GM21717 (cell line): ENCODE results near the gene RELT.

Source experiments
- ATAC-seq: cut with Tn5 transposase; IDR thresholded peaks from one replicate; pipeline ENCODE4 v1.9.1; 2021; ENCODE audit warnings: mild to moderate bottlenecking, moderate library complexity; ENCODE audit not compliant: unreplicated experiment

RELT gene

GRCh38 chr11:73347067-73347466 is 29.1 kb upstream of the RELT start:
- no peak for ATAC-seq

- ATAC-seq: no peak
These were observed 27.4 kb upstream of the RELT start for GRCh38 chr11:73348838-73349237.

- no peak for ATAC-seq
These were observed 26.6 kb upstream of the RELT start for GRCh38 chr11:73349633-73350032.

GRCh38 chr11:73350908-73351636 is 25.1 kb upstream of the RELT start:
- ATAC-seq: no peak

DNA sequence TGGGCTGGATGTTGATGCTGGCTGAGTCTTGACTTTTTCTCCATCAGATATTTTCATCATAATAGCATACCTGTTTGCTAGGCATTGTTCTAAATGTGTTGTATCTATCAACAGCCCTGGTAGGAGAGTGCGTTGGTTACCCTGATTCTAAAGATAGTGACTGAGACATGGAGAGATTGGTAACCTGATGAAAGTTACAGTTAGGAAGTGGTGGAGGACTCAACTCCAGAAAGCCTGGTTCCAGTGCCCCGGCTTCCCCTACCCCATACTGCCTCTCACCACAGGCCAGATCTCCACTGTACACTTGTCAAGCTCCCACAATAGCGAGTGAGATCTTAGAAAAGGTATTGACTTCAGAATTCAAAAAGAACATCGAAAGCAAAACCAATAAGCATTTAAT is 22.8 kb upstream of the RELT start:
- ATAC-seq: no peak

DNA sequence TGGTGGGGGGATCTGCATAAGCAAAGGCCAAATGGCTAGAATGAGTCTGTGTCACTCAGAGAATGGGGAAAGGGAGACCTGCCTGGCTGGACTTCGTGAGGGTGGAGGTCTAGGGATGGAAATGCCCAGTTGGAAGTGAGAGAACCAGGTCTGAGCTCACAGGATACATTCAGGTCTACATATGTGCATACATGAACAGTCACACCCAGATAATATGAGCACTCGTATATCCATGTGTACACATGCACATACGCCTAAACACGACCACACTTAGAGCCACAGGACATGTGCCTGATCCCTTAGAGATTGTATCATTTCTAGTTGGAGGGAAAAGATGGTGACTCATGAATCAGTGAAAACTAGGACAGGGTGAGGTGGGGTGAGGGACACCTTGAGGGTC is 21.1 kb upstream of the RELT start:
- no peak for ATAC-seq

DNA sequence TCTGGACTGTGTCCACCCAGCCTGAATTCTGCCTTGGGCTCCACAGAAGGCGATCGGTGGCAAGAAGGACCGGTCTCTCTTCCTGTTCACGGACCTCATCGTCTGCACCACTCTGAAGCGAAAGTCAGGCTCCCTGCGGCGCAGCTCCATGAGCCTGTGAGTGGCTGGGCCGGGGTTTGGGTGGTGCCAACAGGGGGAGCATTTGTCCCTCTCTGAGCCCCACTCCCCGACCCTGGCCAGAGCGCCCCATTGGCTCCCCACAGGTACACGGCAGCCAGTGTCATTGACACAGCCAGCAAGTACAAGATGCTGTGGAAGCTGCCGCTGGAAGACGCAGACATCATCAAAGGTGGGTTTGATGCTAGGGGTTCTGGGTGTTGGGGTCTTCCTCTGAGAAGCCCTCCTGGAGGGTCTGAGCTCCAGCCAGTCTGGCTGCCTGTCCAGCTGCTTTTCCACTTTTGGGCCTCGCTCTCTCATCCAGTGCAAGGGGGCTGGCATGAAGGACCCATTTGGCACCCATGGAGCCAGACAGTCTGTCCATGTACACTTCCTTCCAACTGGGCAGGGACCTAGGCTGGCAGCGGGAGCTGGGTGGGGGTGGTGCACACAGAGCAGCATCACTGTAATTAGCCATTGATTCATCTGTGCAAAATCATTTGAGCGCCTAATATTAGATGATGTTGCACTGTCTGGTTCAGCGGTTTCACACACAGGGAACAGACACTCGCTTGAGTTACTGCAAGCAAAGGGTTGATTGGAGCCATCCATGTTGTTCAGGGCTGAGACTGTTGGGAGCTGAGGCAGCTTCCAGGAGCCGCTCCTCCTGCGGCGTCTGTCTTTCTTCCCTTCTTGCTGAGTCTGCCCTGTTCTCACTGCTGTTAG is 19.0 kb upstream of the RELT start:
- ATAC-seq: no peak

DNA sequence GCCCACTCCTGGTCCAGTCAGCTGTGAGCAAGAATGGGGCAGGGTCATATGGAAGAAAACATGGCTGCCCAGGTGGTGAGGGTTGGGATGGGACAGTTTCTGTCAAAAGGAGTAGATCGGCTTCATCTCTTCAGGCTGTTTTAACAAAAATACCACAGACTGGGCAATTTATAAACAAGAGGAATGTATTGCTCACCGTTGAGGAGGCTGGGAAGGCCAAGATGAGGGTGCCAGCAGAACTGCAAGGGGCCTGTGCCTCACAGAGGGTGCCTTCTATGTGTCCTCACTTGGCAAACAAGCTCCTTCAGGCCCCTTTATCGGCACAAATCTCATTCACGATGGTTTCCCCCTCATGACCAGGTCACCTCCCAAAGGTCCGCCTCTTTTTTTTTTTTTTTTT is 18.1 kb upstream of the RELT start:
- no peak for ATAC-seq

GRCh38 chr11:73359341-73359740 is 16.9 kb upstream of the RELT start:
- ATAC-seq: no peak

GRCh38 chr11:73359930-73360742 is 16.1 kb upstream of the RELT start:
- no peak for ATAC-seq

DNA sequence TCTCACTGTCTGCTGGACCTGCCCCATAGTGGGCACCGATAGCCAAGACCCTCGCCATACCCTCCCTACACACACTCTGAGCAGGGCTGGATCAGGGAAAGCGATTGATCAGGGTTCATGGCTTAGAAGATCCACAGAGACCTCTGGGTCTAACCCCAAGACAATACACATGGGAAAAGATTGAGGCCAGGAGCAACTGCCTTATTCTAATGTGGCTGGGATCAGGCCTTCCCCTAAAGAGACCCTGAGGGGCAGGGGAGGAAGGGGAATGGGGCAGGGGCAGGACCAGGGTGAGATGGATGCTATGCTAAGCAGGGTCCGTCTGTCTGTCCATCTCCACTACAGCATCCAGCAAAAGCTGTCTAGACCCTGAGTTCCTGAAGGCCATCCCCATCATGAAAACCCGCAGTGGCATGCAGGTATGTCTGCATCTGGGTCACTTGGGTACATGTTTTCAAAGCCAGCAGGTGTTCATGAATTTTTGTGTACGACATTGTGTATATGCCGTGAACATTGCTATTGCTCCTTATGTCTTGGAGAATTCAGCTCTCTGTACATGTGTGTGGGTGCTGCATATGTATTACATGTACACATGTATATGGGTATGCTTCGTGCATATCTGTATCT is 15.3 kb upstream of the RELT start:
- ATAC-seq: no peak

DNA sequence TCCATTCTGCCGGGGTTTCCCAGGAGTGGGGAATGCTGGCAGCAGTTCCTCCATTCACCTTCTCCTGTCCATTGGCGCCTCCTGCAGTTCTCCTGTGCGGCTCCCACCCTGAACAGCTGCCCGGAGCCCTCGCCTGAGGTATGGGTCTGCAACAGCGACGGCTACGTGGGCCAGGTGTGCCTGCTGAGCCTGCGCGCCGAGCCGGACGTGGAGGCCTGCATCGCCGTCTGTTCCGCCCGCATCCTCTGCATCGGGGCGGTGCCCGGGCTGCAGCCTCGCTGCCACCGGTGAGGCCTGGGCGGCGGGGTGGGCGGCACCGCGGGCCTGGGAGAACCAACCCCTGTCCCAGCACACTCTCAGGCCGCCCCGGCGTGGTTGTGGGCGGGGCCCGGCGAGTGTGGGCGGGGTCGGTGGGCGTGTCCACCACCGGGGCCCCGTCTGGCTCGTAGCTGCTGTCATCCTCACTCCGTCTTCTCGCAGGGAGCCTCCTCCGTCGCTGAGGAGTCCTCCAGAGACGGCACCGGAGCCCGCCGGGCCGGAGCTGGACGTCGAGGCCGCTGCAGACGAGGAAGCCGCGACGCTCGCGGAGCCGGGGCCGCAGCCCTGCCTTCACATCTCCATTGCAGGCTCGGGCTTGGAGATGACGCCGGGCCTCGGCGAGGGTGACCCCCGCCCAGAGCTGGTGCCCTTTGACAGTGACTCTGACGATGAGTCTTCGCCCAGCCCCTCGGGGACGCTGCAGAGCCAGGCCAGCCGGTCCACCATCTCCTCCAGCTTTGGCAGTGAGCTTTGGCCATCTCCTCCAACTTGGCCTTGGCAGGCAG is 14.0 kb upstream of the RELT start:
- ATAC-seq: no peak

DNA sequence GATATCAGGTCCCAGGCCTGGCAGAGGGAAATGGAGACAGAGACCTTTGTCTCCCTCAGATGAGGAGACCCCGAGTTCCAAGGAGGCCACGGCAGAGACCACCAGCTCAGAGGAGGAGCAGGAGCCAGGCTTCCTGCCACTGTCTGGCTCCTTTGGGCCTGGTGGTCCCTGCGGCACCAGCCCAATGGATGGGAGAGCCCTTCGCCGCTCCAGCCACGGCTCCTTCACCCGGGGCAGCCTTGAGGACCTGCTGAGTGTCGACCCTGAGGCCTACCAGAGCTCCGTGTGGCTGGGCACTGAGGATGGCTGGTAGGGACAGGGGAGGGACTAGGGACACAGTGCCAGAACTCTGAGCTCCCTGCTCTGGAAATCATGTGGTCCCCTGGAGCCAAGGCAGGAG is 13.1 kb upstream of the RELT start:
- no peak for ATAC-seq

- no peak for ATAC-seq
These were observed 10.6 kb upstream of the RELT start for GRCh38 chr11:73365352-73366264.

- ATAC-seq: no peak
These were observed 10.0 kb upstream of the RELT start for GRCh38 chr11:73366265-73366610.

GRCh38 chr11:73366953-73367352 is 9.2 kb upstream of the RELT start:
- no peak for ATAC-seq

DNA sequence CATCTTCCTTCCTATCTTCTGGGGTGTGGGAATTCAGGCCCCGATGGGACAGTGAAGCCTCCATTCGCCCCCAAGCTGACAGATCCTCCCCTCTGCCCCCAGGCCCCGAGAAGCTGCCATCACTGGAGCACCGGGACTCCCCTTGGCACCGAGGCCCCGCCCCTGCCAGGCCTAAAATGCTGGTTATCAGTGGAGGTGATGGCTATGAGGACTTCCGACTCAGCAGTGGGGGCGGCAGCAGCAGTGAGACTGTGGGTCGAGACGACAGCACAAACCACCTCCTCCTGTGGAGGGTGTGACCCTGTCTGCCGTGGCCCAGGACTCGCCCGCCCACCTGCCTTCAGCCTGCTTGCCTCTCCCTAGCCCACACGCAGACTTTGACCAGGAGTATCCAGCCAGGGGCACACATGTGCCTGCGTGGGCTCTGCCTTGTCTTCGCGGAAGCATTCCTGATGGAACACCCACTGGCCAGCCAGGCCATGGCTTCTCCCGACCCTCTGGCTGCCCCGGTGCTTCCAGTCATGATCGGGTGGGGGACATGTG is 8.6 kb upstream of the RELT start:
- ATAC-seq: no peak

GRCh38 chr11:73372375-73372993 is 3.7 kb upstream of the RELT start:
- no peak for ATAC-seq
